VCaP (cell line): ENCODE results near the gene EBP.
A peak's percentile ranks its signal among the peaks of the same experiment; 100 is the strongest.
"Not testable (repeated sequence)": the region's sequence is repeated elsewhere in the genome, so short reads cannot be mapped to it uniquely, and the experiment has no call there.

Experiments used
- H3K27ac ChIP-seq: fragments of 450-650 bp; 2 replicates; pipeline ENCODE4 v1.5.1; 2017
- TF ChIP-seq, protein P1 (sequence below): fragments of 450-650 bp; conservative IDR thresholded peaks from 2 replicates; pipeline ENCODE4 v1.5.1; 2017; ENCODE audit warnings: mild to moderate bottlenecking, moderate library complexity

EBP gene

GRCh38 chrX:48540028-48540375 is 18.4 kb downstream of the EBP start:
- TF ChIP-seq, protein P1, sequence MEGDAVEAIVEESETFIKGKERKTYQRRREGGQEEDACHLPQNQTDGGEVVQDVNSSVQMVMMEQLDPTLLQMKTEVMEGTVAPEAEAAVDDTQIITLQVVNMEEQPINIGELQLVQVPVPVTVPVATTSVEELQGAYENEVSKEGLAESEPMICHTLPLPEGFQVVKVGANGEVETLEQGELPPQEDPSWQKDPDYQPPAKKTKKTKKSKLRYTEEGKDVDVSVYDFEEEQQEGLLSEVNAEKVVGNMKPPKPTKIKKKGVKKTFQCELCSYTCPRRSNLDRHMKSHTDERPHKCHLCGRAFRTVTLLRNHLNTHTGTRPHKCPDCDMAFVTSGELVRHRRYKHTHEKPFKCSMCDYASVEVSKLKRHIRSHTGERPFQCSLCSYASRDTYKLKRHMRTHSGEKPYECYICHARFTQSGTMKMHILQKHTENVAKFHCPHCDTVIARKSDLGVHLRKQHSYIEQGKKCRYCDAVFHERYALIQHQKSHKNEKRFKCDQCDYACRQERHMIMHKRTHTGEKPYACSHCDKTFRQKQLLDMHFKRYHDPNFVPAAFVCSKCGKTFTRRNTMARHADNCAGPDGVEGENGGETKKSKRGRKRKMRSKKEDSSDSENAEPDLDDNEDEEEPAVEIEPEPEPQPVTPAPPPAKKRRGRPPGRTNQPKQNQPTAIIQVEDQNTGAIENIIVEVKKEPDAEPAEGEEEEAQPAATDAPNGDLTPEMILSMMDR, result no peak
- peak overlapping the region; percentile 42; the same call in 1 of the 2 replicates for H3K27ac ChIP-seq

DNA sequence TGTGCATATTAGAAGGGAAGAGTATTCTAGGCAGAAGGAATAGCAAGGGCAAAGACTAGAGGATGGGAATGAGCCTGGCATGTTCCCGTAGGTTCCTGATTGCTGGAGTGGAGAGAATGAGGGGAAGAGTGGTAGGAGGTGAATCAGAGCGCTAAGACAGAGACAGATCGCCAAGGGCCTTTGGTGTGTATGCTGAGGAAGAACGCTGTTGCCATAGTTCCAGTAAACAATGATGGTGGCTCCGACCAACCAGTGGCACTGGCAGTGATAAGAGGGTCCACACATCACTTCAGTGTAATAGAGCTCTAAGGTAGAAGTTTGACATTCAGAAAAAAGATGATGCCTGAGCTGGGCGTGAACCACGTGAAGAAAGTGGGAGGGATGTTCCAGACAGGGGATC is 18.9 kb downstream of the EBP start:
- no peak overlapping the region for H3K27ac ChIP-seq
- TF ChIP-seq, protein P1, result no peak

- TF ChIP-seq, protein P1, result no peak
- no peak overlapping the region for H3K27ac ChIP-seq
Observed at GRCh38 chrX:48541140-48541814, 19.7 kb downstream of the EBP start.

DNA sequence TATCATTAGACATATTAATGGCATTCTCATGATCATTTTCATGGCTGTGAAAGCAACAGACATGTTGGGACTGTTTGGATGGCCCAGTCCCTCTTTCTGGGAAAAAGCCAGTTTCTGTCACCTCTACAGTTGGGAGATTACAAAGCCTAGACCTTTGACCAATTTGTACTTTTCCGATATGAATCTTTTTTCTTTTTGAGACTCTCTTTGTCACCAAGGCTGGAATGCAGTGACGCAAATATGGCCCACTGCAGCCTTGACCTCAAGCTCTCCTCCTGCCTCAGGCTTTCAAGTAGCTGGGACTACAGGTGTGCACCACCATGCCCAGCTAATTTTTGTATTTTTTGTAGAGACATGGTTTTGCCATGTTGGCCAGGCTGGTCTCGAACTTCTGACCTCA is 27.3 kb downstream of the EBP start:
- H3K27ac ChIP-seq, result no peak overlapping the region
- TF ChIP-seq, protein P1, result no peak

- not testable (repeated sequence) for H3K27ac ChIP-seq
Observed at GRCh38 chrX:48555731-48556325, 34.2 kb downstream of the EBP start.

DNA sequence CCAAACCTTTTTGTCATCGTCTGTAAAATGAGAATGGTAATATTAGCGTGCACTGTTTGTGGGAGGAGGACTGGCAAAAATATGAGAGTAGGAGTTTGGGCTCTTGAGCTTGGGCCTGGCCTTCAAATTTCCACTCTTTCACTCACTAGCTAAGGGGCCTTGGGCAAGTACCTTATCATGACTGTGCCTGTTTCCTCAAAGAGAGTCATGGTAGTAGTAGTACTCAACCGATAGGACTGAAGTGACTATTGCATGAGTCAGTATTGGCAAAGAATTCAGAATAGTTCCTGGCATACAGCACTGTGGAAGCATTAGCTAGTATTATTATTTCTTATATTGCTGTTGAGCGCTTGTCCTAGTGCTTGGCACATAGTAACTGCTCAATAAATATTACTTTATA is 36.7 kb downstream of the EBP start:
- TF ChIP-seq, protein P1, result no peak
- no peak overlapping the region for H3K27ac ChIP-seq

DNA sequence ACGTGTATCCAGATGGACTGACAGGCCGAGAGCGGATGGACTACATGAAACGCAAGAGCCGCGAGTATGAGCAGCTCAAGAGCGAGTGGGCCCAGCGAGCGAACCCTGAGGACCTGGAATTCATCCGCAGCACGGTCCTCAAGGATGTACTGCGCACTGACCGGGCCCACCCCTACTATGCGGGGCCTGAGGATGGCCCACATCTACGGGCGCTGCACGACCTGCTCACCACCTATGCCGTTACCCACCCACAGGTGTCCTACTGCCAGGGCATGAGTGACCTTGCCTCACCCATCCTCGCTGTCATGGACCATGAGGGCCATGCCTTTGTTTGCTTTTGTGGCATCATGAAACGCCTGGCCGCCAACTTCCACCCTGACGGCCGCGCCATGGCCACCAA is 38.0 kb downstream of the EBP start:
- H3K27ac ChIP-seq, result no peak overlapping the region
- TF ChIP-seq, protein P1, result no peak

DNA sequence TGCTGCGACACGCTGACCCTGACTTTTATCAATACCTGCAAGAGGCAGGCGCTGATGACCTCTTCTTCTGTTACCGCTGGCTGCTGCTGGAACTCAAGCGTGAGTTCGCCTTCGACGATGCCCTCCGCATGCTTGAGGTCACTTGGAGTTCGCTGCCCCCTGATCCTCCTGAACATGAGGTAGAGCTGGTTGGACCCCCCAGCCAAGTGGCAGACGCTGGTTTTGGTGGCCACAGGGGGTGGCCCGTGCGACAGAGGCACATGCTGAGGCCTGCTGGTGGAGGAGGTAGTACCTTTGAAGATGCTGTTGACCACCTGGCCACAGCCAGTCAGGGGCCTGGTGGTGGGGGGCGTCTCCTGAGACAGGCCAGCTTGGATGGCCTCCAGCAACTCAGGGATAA is 38.4 kb downstream of the EBP start:
- TF ChIP-seq, protein P1, result no peak
- no peak overlapping the region for H3K27ac ChIP-seq
